SK-N-SH (cell line): Measurements from ENCODE around the gene CALML6. TPM values are rescaled to one million over a fixed set of nuclear protein-coding genes. Genes with fewer than 3 reads are reported as not detected.

Experiments used
- CTCF ChIA-PET: fragments of 300-600, 350-600 bp; formaldehyde crosslinking; extraction: SDS; loops from one replicate; lab custom pipeline; 2021; lab: Yijun Ruan, JAX
- POLR2A ChIA-PET: fragments of 350-600 bp; sonication (Branson Sonifier 250); formaldehyde crosslinking; extraction: SDS; loops from one replicate; lab custom pipeline; 2020; ENCODE audit warnings: antibody characterized with exemption, inconsistent platforms; lab: Yijun Ruan, JAX
- DNase-seq: peaks from one replicate; pipeline ENCODE4 v3.0.0; 2012
- H2AFZ ChIP-seq: fragments of 200-600 bp; sonication (generic); 2 replicates; pipeline ENCODE4 v1.8.1; 2016; ENCODE audit warnings: antibody characterized with exemption, mild to moderate bottlenecking, low read depth
- H3F3A ChIP-seq: fragments of 200-600 bp; sonication (generic); replicated peaks from 2 replicates; pipeline ENCODE3; 2016; ENCODE audit warnings: antibody characterized with exemption, mild to moderate bottlenecking; ENCODE audit not compliant: insufficient read depth
- H3K27ac ChIP-seq, 2 experiments: fragments of 200-500 bp in 1 of 2; fragments of 200-600 bp in 1 of 2; sonication (Bioruptor generic) in 1 of 2; sonication (generic), shearing (Covaris generic) in 1 of 2; 2 replicates each; pipeline versions ENCODE4 v1.5.1 to v1.6.1; 2014 to 2016; ENCODE audit warnings: low read depth in 2 of 2, inconsistent platforms in 1 of 2, low read length in 1 of 2, mild to moderate bottlenecking in 1 of 2, mixed read lengths in 1 of 2
- H3K27me3 ChIP-seq: fragments of 200-600 bp; sonication (generic), shearing (Covaris generic); 2 replicates; pipeline ENCODE4 v1.6.1; 2016; ENCODE audit warnings: mixed run types; ENCODE audit not compliant: insufficient read depth
- H3K36me3 ChIP-seq, 2 experiments: fragments of 200-500 bp in 1 of 2; fragments of 200-600 bp in 1 of 2; sonication (Bioruptor generic) in 1 of 2; sonication (generic) in 1 of 2; replicated peaks in 1 of 2; 2 replicates each; pipeline versions ENCODE3 to v1.5.1; 2014 to 2016; ENCODE audit warnings: low read length in 1 of 2, mild to moderate bottlenecking in 1 of 2; ENCODE audit not compliant: insufficient read depth in 2 of 2, control insufficient read depth in 1 of 2
- H3K4me1 ChIP-seq, 2 experiments: fragments of 200-500 bp in 1 of 2; fragments of 200-600 bp in 1 of 2; sonication (Bioruptor generic) in 1 of 2; sonication (generic), shearing (Covaris generic) in 1 of 2; 2 replicates each; pipeline versions ENCODE4 v1.5.1 to v1.6.1; 2014 to 2016; ENCODE audit warnings: low read depth in 1 of 2, low read length in 1 of 2, mixed run types in 1 of 2; ENCODE audit not compliant: insufficient read depth in 2 of 2, control insufficient read depth in 1 of 2
- H3K4me2 ChIP-seq: fragments of 200-600 bp; sonication (generic), shearing (Covaris generic); 2 replicates; pipeline ENCODE4 v1.6.1; 2017; ENCODE audit warnings: mixed run types
- H3K4me3 ChIP-seq, 2 experiments: fragments of 200-500 bp in 1 of 2; fragments of 200-600 bp in 1 of 2; sonication (Bioruptor generic) in 1 of 2; sonication (generic), shearing (Covaris generic) in 1 of 2; 2 replicates each; pipeline versions ENCODE4 v1.5.1 to v1.8.1; 2014 to 2016; ENCODE audit warnings: low read depth in 2 of 2, inconsistent platforms in 1 of 2, low read length in 1 of 2, mild to moderate bottlenecking in 1 of 2, mixed read lengths in 1 of 2, moderate library complexity in 1 of 2
- H3K79me2 ChIP-seq: fragments of 200-600 bp; sonication (generic); 2 replicates; pipeline ENCODE4 v1.8.1; 2017; ENCODE audit warnings: mild to moderate bottlenecking; ENCODE audit not compliant: insufficient read depth
- H3K9ac ChIP-seq: fragments of 200-600 bp; sonication (generic); 2 replicates; pipeline ENCODE4 v1.6.1; 2017; ENCODE audit warnings: mixed run types
- H3K9me2 ChIP-seq: fragments of 200-600 bp; sonication (generic); 2 replicates; pipeline ENCODE4 v1.6.1; 2017; ENCODE audit warnings: mixed run types
- H3K9me3 ChIP-seq: fragments of 200-600 bp; sonication (generic); 2 replicates; pipeline ENCODE4 v1.6.1; 2017; ENCODE audit warnings: mixed run types, mild to moderate bottlenecking, moderate library complexity
- H4K20me1 ChIP-seq: fragments of 200-600 bp; sonication (generic); 2 replicates; pipeline ENCODE4 v1.6.1; 2017; ENCODE audit warnings: mild to moderate bottlenecking, mixed run types; ENCODE audit not compliant: insufficient read depth
- ELF1 ChIP-seq: IDR thresholded peaks from 2 replicates; pipeline ENCODE4 v1.4.0; 2012
- FOSL2 ChIP-seq: IDR thresholded peaks from 2 replicates; pipeline ENCODE4 v1.4.0; 2012; ENCODE audit warnings: low read depth, mild to moderate bottlenecking, moderate library complexity, borderline replicate concordance
- GABPA ChIP-seq: IDR thresholded peaks from 2 replicates; pipeline ENCODE4 v1.4.0; 2012; ENCODE audit warnings: low read depth, mild to moderate bottlenecking
- JUND ChIP-seq: IDR thresholded peaks from 2 replicates; pipeline ENCODE4 v1.4.0; 2012
- NFIC ChIP-seq: IDR thresholded peaks from 2 replicates; pipeline ENCODE4 v1.4.0; 2012; ENCODE audit warnings: borderline replicate concordance
- NRF1 ChIP-seq: IDR thresholded peaks from 2 replicates; pipeline ENCODE4 v1.6.1; 2012; ENCODE audit warnings: low read depth, mild to moderate bottlenecking, low read length
- POLR2AphosphoS5 ChIP-seq: IDR thresholded peaks from 2 replicates; pipeline ENCODE4 v1.6.1; 2012; ENCODE audit warnings: low read depth, low read length
- RAD21 ChIP-seq: IDR thresholded peaks from 2 replicates; pipeline ENCODE4 v1.6.1; 2012; ENCODE audit warnings: mild to moderate bottlenecking, low read length
- SMC3 ChIP-seq: IDR thresholded peaks from 2 replicates; pipeline ENCODE4 v1.6.1; 2012; ENCODE audit warnings: low read depth, low read length, improper control_type of control experiment
- YY1 ChIP-seq: IDR thresholded peaks from 2 replicates; pipeline ENCODE4 v1.4.0; 2012; ENCODE audit warnings: low read depth, mild to moderate bottlenecking
- WGBS: methylation state at CpG from one replicate; pipeline ENCODE4 v1.1.6; 2017; ENCODE audit warnings: low lambda C conversion rate; 5-methylcytosine and 5-hydroxymethylcytosine counted together
- polyA plus RNA-seq, 3 experiments: library from polyadenylated mRNA; depleted of rRNA; stranded (reverse); fragments of >200 nt; gene quantifications; 2 replicates each; pipeline ENCODE4 v1.2.3, GENCODE V29; 2012
- TF ChIP-seq, protein P1 (sequence below): IDR thresholded peaks from 2 replicates; pipeline ENCODE4 v1.6.1; 2012; ENCODE audit warnings: mild to moderate bottlenecking, low read depth, low read length, moderate library complexity

The CALML6 gene
- polyA plus RNA-seq, 1 of the 3 experiments (the other 2 are of a cell fraction): 0.87 TPM

DNA sequence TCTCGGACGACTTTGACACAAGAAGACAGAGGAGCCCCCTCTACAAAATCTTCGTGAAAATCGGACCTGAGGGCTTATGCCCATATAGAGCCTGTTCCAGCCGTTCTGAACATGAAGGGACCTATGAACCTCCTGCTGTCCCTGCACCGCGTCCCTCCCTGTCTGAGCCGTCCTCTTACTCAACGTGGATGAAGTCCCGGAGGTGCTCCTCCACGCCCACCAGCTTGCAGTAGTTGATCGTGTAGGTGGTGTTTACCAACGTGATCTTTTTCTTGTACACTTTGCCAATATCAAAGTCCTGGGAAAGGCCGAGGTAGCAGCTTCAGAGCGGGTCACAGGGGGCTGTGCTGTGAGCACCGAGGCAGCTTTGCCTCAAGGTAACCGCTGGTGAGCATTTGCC is 48.5 kb downstream of the CALML6 start:
- 69% methylated on average over 16 of the region's 17 CpGs for WGBS

DNA sequence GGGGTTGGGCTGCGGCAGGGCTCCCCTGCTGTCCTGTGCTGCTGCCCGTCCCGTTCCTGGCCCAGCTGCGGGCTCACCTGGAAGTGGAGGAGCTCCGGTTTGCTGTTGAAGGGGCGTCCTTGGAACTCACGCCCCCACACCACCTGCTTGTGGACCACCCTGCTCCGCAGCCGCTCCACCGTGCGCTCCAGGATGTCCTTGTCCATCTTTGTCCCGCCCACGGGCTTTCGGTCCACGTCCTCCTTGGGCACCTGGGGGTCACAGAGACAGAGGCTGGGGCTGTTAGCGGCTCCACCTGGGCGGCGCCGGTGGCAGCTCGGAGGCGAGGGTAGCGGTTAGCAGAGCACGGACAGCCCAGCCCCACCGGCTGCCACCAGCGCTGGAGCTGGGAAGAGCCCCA is 49.8 kb downstream of the CALML6 start:
- H3K4me3 ChIP-seq: no peak overlapping the region
- no peak for TF ChIP-seq POLR2AphosphoS5
- TF ChIP-seq NFIC: no peak
- TF ChIP-seq SMC3: no peak
- no peak for TF ChIP-seq YY1
- no peaks in the 10 kb centered on the region for H3K9me2 ChIP-seq
- no peak overlapping the region for H3K27ac ChIP-seq
- CTCF ChIA-PET: interaction anchor here (6.7 kb wide), 1 partner anchor 80 kb away, joined by 50 read pairs; no protein-coding TSS in a partner anchor
- no peak for DNase-seq
- H3K4me2 ChIP-seq: no peak overlapping the region
- H4K20me1 ChIP-seq: no peaks in the 10 kb centered on the region
- H3K36me3 ChIP-seq: no peaks in the 10 kb centered on the region
- peaks cover 0 to 1% of the 10 kb centered on the region in 2 experiments; a peak in 1 of 4 replicates for H3K4me1 ChIP-seq
- H3K9ac ChIP-seq: no peak overlapping the region
- no peaks in the 10 kb centered on the region for H3F3A ChIP-seq
- no peaks in the 10 kb centered on the region for H3K79me2 ChIP-seq
- H3K9me3 ChIP-seq: no peaks in the 10 kb centered on the region
- no peaks in the 10 kb centered on the region for H3K27me3 ChIP-seq
- POLR2A ChIA-PET: no interaction called here
- WGBS: no CpG with 5 or more reads among the region's 25 CpGs
- H2AFZ ChIP-seq: no peak overlapping the region

More for the DNA sequence above, 48.5 kb downstream of the CALML6 start:
- peaks cover 0 to 5% of the 10 kb centered on the region in 2 experiments; a peak in 1 of 4 replicates for H3K4me1 ChIP-seq
- POLR2A ChIA-PET: no interaction called here
- H3K4me2 ChIP-seq: no peak overlapping the region
- no peaks in the 10 kb centered on the region for H3K79me2 ChIP-seq
- no peaks in the 10 kb centered on the region for H3F3A ChIP-seq
- H2AFZ ChIP-seq: no peak overlapping the region
- H3K9ac ChIP-seq: no peak overlapping the region
- CTCF ChIA-PET: interaction anchor here (5.1 to 10.4 kb wide), 2 partner anchors 21 to 80 kb away, joined by 58 to 268 read pairs; no protein-coding TSS in a partner anchor
- no peak overlapping the region for H3K4me3 ChIP-seq
- H3K27ac ChIP-seq: no peak overlapping the region
- no peaks in the 10 kb centered on the region for H3K9me2 ChIP-seq
- no peaks in the 10 kb centered on the region for H3K36me3 ChIP-seq
- DNase-seq: no peak
- no peaks in the 10 kb centered on the region for H3K27me3 ChIP-seq
- no peak for TF ChIP-seq FOSL2
- no peak for TF ChIP-seq GABPA
- TF ChIP-seq, protein P1, sequence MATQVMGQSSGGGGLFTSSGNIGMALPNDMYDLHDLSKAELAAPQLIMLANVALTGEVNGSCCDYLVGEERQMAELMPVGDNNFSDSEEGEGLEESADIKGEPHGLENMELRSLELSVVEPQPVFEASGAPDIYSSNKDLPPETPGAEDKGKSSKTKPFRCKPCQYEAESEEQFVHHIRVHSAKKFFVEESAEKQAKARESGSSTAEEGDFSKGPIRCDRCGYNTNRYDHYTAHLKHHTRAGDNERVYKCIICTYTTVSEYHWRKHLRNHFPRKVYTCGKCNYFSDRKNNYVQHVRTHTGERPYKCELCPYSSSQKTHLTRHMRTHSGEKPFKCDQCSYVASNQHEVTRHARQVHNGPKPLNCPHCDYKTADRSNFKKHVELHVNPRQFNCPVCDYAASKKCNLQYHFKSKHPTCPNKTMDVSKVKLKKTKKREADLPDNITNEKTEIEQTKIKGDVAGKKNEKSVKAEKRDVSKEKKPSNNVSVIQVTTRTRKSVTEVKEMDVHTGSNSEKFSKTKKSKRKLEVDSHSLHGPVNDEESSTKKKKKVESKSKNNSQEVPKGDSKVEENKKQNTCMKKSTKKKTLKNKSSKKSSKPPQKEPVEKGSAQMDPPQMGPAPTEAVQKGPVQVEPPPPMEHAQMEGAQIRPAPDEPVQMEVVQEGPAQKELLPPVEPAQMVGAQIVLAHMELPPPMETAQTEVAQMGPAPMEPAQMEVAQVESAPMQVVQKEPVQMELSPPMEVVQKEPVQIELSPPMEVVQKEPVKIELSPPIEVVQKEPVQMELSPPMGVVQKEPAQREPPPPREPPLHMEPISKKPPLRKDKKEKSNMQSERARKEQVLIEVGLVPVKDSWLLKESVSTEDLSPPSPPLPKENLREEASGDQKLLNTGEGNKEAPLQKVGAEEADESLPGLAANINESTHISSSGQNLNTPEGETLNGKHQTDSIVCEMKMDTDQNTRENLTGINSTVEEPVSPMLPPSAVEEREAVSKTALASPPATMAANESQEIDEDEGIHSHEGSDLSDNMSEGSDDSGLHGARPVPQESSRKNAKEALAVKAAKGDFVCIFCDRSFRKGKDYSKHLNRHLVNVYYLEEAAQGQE: no peak
- no peak for TF ChIP-seq JUND
- TF ChIP-seq ELF1: no peak
- TF ChIP-seq RAD21: no peak
- no peak for TF ChIP-seq SMC3
- no peak for TF ChIP-seq NRF1
- no peaks in the 10 kb centered on the region for H3K9me3 ChIP-seq
- H4K20me1 ChIP-seq: no peaks in the 10 kb centered on the region
